Upper lobe of left lung (tissue), 6 donors: Measurements from ENCODE around the gene KREMEN2. TPM values are rescaled to one million over a fixed set of nuclear protein-coding genes. Genes with fewer than 3 reads are reported as not detected.
"Not testable (repeated sequence)": the region's sequence is repeated elsewhere in the genome, so short reads cannot be mapped to it uniquely, and the experiment has no call there.

Experiments used
- ATAC-seq, 2 donors: fragments of 200-7000 bp; cut with Tn5 transposase; one replicate each; pipeline ENCODE4 v1.9.1; 2022; ENCODE audit warnings: mild to moderate bottlenecking in 2 of 2, moderate library complexity in 2 of 2; ENCODE audit not compliant: low FRiP score in 2 of 2
- DNase-seq, 2 donors: peaks; one replicate each; pipeline ENCODE4 v3.0.0-alpha.2; 2019 to 2020
- H3K27ac ChIP-seq, 4 donors: fragments of 200-600 bp; sonication (generic); one replicate each; pipeline ENCODE4 v1.5.1; 2016 to 2019
- H3K27me3 ChIP-seq, 4 donors: fragments of 200-600 bp; sonication (generic); one replicate each; pipeline ENCODE4 v1.5.1; 2017 to 2019
- H3K36me3 ChIP-seq, 4 donors: fragments of 200-600 bp; sonication (generic); one replicate each; pipeline ENCODE4 v1.5.1; 2016 to 2019
- H3K4me1 ChIP-seq, 4 donors: fragments of 200-600 bp; sonication (generic); one replicate each; pipeline ENCODE4 v1.5.1; 2018 to 2019
- H3K4me3 ChIP-seq, 4 donors: fragments of 200-600 bp; sonication (generic); one replicate each; pipeline ENCODE4 v1.5.1; 2017 to 2019; ENCODE audit warnings: mild to moderate bottlenecking in 2 of 4, moderate library complexity in 1 of 4
- H3K9me3 ChIP-seq, 4 donors: fragments of 200-600 bp; sonication (generic); one replicate each; pipeline ENCODE4 v1.5.1; 2018 to 2019
- CTCF ChIP-seq, 6 experiments: fragments of 450-650 bp in 4 of 6; fragments of 200-600 bp in 2 of 6; sonication (generic) in 2 of 6; IDR thresholded peaks; one replicate each; pipeline ENCODE4 v1.5.1; 2016 to 2019; ENCODE audit warnings: antibody characterized with exemption in 6 of 6
- EP300 ChIP-seq, 4 donors: sonication (generic); formaldehyde crosslinking; IDR thresholded peaks; one replicate each; pipeline ENCODE4 v1.5.1; 2017; ENCODE audit warnings: antibody characterized with exemption in 4 of 4, control low read depth in 2 of 4
- POLR2A ChIP-seq, 4 donors: fragments of 450-650 bp; IDR thresholded peaks; one replicate each; pipeline ENCODE4 v1.5.1; 2016 to 2017; ENCODE audit warnings: antibody characterized with exemption in 4 of 4, mild to moderate bottlenecking in 2 of 4
- POLR2AphosphoS5 ChIP-seq, 2 donors: sonication (generic); formaldehyde crosslinking; IDR thresholded peaks; one replicate each; pipeline ENCODE4 v1.5.1; 2017; ENCODE audit warnings: antibody characterized with exemption in 2 of 2
- WGBS, 2 donors: methylation state at CpG; one replicate each; pipeline ENCODE4 v1.1.5; 2017 to 2018; 5-methylcytosine and 5-hydroxymethylcytosine counted together
- total RNA-seq, 6 donors: library from RNA; depleted of rRNA in 4 of 6; stranded (reverse); fragments of >200 nt in 4 of 6; gene quantifications; one replicate each; pipeline versions ENCODE4 v1.1.0 to v1.2.1, GENCODE V29; 2016 to 2021
- donor health status: DM: no; HTN: no; CAD: no; lungs with moderate emphysema.
- donor health status: DM: no; HTN: yes; CAD: no; lungs with severe emphysema.

KREMEN2 gene
- total RNA-seq, 6 donors from 2014 or later: not detected

DNA sequence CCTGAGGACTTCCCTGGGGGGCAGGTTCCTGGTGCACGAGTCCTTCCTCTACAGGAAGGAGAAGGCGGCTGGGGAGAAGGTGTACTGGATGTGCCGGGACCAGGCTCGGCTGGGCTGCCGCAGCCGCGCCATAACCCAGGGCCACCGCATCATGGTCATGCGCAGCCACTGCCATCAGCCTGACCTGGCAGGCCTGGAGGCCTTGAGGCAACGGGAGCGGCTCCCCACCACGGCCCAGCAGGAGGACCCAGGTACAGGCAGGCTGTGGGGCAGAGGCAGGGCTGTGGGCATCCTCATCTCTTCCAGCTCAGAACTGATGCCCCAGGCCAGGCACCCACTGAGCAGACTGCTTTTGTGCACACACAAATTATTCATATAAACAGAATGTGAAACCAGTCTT lies 25.9 kb upstream of the KREMEN2 start:
- H3K9me3 ChIP-seq: no peaks in the 10 kb centered on the region
- H3K4me1 ChIP-seq: no peaks in the 10 kb centered on the region
- ATAC-seq: no peak
- TF ChIP-seq EP300 (IDR thresholded peaks at IDR 0.05) (no peak), POLR2A (IDR thresholded peaks at IDR 0.05) (no peak), POLR2AphosphoS5 (IDR thresholded peaks at IDR 0.05) (no peak), CTCF (IDR thresholded peaks at IDR 0.05) (no peak)
- peaks cover 6 to 96% (median 80%) of the 10 kb centered on the region in 4 donors for H3K36me3 ChIP-seq
- 95 to 100% methylated on average over 1 to 12 of the region's 12 CpGs for WGBS, 2 donors
- peak in 1 of 2 donors; percentile 75 for DNase-seq
- H3K4me3 ChIP-seq: no peak overlapping the region
- no peaks in the 10 kb centered on the region for H3K27me3 ChIP-seq
- no peak overlapping the region for H3K27ac ChIP-seq

GRCh38 chr16:2939968-2940367 lies 24.1 kb upstream of the KREMEN2 start:
- no peak overlapping the region for H3K27ac ChIP-seq
- 90 to 91% methylated on average over 2 of the region's 2 CpGs for WGBS, 2 donors
- no peaks in the 10 kb centered on the region for H3K9me3 ChIP-seq
- H3K27me3 ChIP-seq: no peaks in the 10 kb centered on the region
- no peak overlapping the region for H3K4me3 ChIP-seq
- TF ChIP-seq POLR2A (IDR thresholded peaks at IDR 0.05) (no peak), POLR2AphosphoS5 (IDR thresholded peaks at IDR 0.05) (no peak), CTCF (IDR thresholded peaks at IDR 0.05) (no peak), EP300 (IDR thresholded peaks at IDR 0.05) (no peak)
- ATAC-seq (no peak), DNase-seq (no peak)
- H3K4me1 ChIP-seq: no peaks in the 10 kb centered on the region
- H3K36me3 ChIP-seq: peaks cover 6 to 82% (median 65%) of the 10 kb centered on the region in 4 donors

DNA sequence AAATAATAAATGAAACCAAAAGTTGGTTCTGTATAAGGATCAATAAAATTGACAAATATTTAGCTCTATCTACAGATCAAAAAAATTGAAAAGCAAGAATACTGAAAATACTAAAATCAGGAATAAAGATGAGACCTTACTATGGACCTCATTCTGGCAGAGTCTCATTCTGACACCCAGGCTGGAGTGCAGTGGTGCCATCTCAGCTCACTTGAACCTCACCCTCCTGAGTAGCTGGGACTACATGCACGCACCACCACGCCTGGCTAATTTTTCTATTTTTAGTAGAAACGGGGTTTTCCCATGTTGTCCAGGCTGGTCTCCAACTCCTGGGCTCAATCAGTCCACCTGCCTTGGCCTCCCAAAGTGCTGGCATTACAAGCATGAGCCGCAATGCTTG lies 22.0 kb upstream of the KREMEN2 start:
- H3K27ac ChIP-seq: no peak overlapping the region
- H3K27me3 ChIP-seq: no peaks in the 10 kb centered on the region
- no peaks in the 10 kb centered on the region for H3K4me1 ChIP-seq
- ATAC-seq: no peak
- 81 to 88% methylated on average over 4 of the region's 4 CpGs for WGBS, 2 donors
- DNase-seq: no peak
- peaks cover 6 to 68% (median 47%) of the 10 kb centered on the region in 4 donors for H3K36me3 ChIP-seq
- H3K4me3 ChIP-seq: no peak overlapping the region
- no peaks in the 10 kb centered on the region for H3K9me3 ChIP-seq
- TF ChIP-seq POLR2AphosphoS5 (IDR thresholded peaks at IDR 0.05) (no peak), POLR2A (IDR thresholded peaks at IDR 0.05) (no peak), CTCF (IDR thresholded peaks at IDR 0.05) (no peak), EP300 (IDR thresholded peaks at IDR 0.05) (no peak)

GRCh38 chr16:2943716-2944115 lies 20.4 kb upstream of the KREMEN2 start:
- H3K4me1 ChIP-seq, ATAC-seq, H3K4me3 ChIP-seq, H3K9me3 ChIP-seq, DNase-seq, H3K27me3 ChIP-seq, H3K27ac ChIP-seq: not testable (repeated sequence)
- peaks cover 0 to 57% (median 34%) of the 10 kb centered on the region in 4 donors for H3K36me3 ChIP-seq
- WGBS, 2 donors: 73 to 90% methylated on average over 12 of the region's 12 CpGs

DNA sequence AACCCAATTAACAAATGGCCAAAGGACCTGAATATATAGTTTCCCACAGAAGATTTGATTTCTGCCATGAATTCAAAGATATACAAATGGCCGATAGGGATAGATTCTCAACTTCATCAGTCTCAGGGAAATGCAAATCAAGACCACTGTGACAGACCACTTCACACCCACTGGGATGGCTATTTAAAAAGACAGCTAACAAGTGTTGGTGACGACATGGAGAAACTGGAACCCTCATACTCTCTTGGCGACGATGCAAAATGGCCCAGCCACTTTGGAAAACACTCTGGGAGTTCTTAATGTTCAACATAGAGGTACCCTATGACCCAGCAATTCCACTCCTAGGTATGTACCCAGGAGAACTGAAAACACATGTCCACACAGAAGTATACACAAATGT lies 17.4 kb upstream of the KREMEN2 start:
- H3K36me3 ChIP-seq: peaks cover 0 to 47% (median 16%) of the 10 kb centered on the region in 4 donors

More for the DNA sequence above, 17.4 kb upstream of the KREMEN2 start:
- WGBS, 2 donors: 94 to 97% methylated on average over 4 of the region's 4 CpGs
- no peak overlapping the region for H3K27ac ChIP-seq
- DNase-seq: no peak
- H3K4me3 ChIP-seq: no peak overlapping the region
- H3K4me1 ChIP-seq: no peaks in the 10 kb centered on the region
- no peak for ATAC-seq
- H3K27me3 ChIP-seq: no peaks in the 10 kb centered on the region
- TF ChIP-seq CTCF (IDR thresholded peaks at IDR 0.05) (no peak), POLR2AphosphoS5 (IDR thresholded peaks at IDR 0.05) (no peak), EP300 (IDR thresholded peaks at IDR 0.05) (no peak), POLR2A (IDR thresholded peaks at IDR 0.05) (no peak)
- H3K9me3 ChIP-seq: no peaks in the 10 kb centered on the region
